GM19193 (cell line): ENCODE results near the gene SKP2.

Experiments used
- POLR2A ChIP-seq: IDR thresholded peaks from 4 replicates; pipeline ENCODE4 v1.6.1; 2011; ENCODE audit not compliant: insufficient read depth, insufficient read length; ENCODE audit errors: extremely low read depth

The SKP2 gene

DNA sequence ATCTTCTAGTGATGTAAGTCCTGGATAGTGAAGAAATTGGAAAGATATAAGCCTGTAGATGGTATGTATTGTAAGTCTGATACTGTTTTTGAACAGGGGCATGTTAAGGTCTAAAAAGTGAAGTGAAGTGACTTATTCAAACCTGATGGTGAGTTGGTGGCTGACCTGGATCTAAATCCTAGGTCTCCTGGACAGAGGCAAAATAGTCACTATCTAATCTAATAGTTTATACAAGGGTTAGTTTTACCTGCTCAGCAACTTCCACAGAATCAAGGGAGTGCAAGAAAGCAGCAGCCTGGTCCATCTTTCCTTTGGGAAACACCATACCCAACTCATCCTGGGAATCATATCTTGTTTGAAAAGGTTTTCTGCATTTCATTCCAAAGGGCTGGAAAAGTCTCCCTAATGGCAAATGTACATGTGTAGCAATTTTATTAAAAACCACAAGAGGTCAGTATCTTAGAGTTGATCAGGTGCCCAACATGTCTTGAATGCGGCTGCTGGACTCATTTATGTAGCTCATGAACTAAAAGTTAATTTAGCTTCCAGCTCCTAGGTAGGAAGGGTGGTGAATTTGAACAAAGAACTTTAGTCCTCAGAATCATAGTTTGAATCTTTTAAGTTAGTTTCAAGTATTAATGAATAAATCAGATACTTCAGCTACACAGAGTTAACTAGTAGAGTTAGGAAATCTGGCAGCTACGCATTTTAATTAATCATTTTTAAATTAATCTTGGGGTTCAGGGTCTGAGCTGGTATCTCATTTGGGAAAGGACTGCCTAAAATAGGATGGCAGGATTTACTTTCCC lies 26.0 kb downstream of the SKP2 start:
- TF ChIP-seq POLR2A: no peak

DNA sequence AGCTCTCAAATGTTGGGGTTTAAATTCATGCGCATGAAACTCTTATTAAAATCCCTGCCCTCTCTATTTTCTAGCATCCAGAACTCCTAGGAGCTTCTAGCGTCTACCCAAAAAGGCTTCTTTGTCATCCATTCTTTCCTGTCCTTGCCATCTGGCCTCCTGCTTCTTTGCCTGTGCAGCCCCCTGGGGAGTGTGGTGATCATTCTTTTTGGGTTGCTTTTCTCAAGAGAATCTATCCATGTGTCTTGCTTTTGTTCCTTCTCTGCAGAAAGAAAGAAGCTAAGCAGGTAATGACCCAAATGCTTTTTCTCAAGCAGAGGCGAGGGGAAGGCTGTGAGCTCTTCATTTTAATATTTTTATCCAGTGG lies 26.6 kb downstream of the SKP2 start:
- TF ChIP-seq POLR2A: no peak

DNA sequence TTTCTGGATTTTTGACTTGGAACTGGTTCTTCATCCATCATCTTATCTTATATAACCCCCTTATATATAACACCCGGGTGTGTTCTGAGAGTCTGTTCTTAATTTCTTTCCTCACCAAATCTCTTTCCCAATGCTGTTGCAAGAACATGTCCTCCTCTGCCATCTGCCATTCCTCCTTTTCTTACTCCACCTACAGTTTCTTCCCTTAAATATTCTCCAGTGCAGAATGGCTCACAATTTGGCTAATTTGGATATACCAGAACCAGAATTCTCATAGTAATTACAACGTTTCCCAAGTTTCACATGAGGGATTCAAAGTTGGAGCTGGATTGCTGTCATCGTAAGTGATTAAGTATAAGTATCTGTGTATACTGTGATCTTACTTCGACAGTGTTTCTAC lies 28.0 kb downstream of the SKP2 start:
- TF ChIP-seq POLR2A: no peak

DNA sequence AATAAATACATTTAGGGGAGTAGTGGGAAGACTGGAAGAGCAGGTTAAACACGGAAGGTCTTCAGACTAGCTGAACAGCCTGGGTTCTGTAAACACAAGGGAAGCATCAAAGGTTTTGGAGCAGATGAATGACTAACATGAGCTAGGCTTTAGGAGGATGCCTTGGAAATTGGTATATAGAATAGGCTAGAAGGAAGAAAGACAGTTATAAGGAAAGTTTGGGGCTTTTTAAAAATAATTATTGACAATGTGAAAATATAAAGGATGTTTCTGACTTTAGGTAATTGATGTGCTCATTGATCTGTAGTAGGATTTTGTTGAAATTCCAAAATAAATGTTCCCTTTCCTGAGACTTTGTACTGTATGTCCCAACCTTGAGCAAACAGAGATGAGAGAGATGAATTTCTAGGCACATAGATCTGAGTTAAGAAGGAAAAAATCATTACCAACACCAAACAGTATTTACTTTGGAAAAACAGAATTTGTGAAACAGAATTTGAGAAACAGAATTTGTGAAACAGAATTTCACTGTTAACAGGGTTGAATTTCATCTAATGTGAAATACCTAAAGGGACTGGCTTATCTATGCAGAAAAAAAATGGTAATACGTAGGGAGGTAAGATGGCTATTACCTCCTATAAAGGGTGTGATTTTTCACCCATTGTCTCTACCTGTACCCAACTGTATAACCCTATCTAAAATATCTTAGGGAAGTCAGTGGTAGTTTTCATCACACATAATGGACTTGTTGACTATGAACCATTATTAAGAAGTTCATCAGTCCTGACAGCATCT lies 28.8 kb downstream of the SKP2 start:
- TF ChIP-seq POLR2A: no peak

DNA sequence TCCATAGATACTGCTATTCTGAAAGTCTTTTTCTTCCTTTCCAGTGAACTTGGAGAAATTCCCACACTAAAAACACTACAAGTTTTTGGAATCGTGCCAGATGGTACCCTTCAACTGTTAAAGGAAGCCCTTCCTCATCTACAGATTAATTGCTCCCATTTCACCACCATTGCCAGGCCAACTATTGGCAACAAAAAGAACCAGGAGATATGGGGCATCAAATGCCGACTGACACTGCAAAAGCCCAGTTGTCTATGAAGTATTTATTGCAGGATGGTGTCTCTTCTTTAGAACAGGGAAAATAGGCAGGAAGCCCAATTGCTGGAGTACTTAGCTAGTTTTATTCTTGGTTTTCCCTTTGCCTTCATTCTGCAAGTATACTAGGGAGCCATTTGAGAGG lies 29.9 kb downstream of the SKP2 start:
- no peak for TF ChIP-seq POLR2A

DNA sequence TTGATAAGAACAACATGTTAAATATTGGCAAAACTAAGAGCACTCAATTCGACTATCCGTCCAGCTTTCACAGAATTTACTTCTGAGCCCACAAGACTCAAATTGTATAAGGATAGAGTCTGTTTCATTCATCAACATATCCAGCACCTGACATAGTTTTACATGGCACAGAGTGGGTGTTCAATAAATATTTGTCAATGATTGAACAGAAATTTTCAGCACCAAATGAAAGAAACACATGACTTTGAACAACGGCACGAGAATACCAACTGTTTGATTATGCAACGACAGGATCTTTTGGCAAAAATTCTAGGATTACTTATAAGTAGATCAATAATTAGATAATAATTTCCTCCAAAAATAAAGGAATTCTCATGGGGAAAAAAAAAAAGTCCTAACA lies 41.8 kb downstream of the SKP2 start:
- no peak for TF ChIP-seq POLR2A

DNA sequence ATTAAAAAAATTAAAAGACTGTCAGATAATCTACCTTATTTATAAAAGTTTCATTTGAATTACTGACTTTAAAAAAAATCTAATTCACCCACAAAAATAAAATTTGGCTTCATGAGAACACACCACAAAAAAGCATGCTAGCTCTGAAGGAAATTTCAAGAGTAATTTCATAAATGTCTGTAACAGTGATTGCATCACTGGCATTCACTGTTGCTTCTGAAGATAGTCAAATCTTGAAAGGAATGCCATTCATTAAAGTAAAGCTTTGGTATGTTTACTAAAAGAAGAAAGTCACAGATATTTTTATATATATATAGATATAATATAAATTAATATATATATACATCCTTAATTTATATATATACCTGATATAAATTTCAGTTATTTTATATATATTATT lies 46.4 kb downstream of the SKP2 start:
- TF ChIP-seq POLR2A: no peak

DNA sequence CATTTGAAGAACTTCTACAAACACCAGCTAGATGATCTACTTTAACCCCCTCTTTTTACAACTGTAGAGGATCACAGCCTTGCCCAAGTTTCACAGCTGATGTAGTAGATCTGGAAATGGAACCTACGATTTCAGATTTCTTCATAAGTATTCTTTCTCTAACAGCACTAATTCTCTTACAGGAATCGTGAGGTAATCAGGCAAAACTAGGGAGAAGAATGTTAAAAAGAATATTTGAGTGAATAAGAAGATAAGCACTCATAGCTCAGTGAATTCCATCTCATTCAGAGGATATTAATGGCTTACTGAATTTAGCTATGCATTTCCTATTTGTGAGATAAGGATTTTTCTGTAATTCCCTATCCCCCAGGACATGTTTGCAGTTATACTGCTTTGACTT lies 47.7 kb downstream of the SKP2 start:
- no peak for TF ChIP-seq POLR2A

DNA sequence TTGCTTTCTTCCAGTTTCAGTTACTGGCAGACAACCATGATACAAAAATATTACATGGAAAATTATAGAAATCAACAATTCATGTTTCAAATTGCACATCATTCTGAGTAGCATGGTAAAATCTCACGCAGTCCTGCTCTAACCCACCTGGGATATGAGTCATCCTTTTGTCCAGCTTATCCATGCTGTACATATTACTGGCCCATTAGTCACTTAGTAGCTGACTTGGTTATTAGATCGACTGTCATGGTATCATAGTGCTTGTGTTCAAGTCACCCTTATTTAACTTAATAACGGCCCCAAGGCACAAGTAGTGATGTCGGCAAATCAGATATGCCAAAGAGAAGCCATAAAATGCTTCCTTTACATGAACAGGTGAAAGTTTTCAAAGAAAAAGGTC lies 48.6 kb downstream of the SKP2 start:
- TF ChIP-seq POLR2A: no peak

DNA sequence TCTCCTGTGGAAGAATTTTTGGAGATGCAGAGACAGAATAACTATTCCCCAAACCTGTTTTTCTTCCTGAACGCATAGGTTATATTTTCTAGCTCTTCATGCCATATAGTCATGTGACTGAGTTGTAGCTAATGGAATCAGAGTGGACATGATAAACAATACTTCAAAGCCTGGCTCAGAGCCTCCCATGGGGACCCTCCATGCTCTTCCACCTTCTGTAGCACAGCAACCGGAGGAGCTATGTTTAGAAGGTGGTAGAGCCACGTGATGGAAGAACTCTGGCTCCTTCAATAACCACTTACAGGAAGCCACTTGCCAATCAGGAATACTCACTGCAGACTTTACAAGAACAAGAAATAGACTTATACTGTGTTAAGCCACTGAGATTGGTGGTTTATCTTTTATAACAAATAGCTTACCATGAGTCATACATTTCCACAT lies 50.6 kb downstream of the SKP2 start:
- TF ChIP-seq POLR2A: no peak

DNA sequence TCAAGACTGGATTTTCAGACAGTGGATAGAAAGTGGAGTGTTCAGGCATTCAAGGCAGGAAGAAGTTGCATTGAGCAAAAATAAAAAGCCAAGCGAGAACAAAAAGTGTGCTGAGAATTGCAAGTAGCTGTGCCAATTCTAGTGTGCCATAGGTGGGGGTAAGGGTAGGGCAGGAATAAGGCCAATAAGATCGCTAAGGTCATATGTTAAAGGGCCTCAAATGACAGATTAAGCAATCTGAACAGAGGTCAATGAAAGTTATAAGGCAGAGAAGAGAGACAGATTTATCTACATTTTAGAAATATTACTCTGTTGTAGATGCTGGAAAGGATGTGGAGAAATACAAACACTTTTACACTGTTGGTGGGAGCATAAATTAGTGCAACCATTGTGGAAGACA lies 53.4 kb downstream of the SKP2 start:
- TF ChIP-seq POLR2A: no peak

DNA sequence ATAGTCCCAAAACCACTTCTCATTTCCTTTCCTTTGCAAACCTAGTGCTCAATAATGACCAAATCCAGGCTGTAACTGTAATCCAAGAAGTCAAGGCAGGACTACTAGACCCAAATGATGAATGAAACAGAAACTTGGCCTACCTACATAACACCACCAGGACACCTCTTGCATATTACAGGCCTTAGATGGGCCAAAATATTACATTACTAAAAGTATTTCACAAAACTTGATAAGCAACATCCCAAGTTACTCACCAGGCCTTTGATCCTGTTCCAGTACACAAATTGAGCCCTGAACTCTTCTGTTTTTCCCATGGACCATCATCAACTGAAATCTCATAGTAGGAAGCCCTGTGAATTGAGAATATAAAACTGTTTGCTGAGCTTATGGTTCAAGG lies 55.0 kb downstream of the SKP2 start:
- TF ChIP-seq POLR2A: no peak

DNA sequence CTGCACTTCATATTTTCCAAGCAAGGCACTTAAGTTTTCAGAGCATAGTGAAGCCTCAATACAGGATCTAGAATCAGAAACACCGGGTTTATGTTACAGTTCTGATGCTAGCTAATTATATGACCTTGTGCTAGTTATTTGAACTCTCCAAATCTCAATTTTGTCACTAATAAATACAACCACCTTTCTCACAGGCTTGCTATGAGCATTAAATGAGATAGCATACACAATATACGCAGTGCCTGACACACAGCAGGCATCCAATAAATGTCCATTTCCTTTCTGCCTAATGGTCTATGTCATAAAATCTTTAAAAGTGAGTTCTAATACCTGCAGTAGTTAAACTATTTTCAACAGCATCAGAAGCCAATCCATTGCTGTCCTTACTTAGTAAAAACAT lies 56.9 kb downstream of the SKP2 start:
- no peak for TF ChIP-seq POLR2A

DNA sequence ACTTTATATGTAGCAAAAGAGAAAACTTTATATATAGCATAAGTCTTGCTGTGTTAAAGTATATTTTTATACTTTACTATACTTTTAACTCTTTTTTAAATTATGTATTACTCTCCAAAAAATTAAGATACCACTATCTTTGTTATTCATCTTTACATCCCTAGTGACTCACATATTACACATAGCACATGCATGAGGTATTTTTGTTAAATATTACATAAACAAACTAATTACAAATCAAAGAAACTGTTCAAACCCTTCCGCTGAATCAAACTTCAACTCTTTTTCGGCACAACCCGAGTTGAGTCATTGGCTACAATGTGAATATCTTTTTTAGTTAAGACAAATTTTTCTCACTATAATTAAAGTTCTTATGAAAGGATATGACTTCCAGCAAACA lies 57.8 kb downstream of the SKP2 start:
- no peak for TF ChIP-seq POLR2A

DNA sequence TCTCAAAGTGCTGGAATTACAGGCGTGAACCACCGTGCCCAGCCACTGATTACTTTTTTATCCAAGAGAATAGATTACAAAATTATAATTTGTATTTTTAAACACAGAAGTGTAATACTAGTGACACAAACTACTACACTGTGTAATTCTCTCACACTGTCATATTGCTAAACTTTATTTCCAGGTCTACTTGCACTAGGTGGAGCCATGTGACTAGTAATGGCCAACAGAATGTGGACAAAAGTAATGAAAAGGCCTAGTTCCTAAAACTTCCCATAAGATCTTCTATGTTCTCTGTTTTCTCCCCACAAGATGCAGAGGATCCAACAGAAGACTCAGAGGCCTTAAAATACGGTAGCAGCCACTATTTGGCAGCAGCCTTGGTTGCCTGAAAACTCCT lies 62.5 kb downstream of the SKP2 start:
- TF ChIP-seq POLR2A: no peak

DNA sequence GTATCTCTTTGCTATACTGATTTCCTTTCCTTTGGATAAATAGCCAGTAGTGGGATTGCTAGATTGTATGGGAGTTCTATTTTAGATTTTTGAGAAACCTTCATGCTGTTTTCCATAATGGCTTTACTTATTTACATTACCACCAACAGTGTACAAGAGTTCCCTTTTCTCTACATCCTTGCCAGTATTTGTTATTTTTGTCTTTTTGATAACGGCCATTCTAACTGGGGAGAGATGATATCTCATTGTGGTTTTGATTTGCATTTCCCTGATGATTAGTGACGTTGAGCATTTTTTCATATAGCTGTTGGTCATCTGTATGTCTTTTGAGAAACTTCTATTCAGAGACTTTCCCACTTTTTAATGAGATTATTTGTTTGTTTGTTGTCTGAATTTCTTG lies 64.0 kb downstream of the SKP2 start:
- no peak for TF ChIP-seq POLR2A
